B cell (primary cell): ENCODE data around the gene MTUS2. TPM values are rescaled to one million over a fixed set of nuclear protein-coding genes. Genes with fewer than 3 reads are reported as not detected.
A peak's percentile ranks its signal among the peaks of the same experiment; 100 is the strongest.

Experiments used
- ATAC-seq: fragments of 200-7000 bp; cut with Tn5 transposase; one replicate; pipeline ENCODE4 v1.10.0; 2021; ENCODE audit warnings: low read depth, mild to moderate bottlenecking, moderate number of reproducible peaks, moderate library complexity
- CTCF ChIA-PET: fragments of 350-600 bp; sonication (Branson Sonifier 250); formaldehyde crosslinking; loops from one replicate; lab custom pipeline; 2021; ENCODE audit warnings: antibody characterized with exemption, inconsistent platforms; lab: Charles Lee
- POLR2A ChIA-PET: fragments of 350-600 bp; sonication (Branson Sonifier 250); formaldehyde crosslinking; loops from one replicate; lab custom pipeline; 2021; ENCODE audit warnings: antibody characterized with exemption; lab: Charles Lee
- DNase-seq: peaks from one replicate; pipeline ENCODE4 v3.0.0; 2013
- H2AFZ ChIP-seq: 2 replicates; pipeline ENCODE4 v1.6.1; 2012; ENCODE audit warnings: mild to moderate bottlenecking, low read depth, low read length; ENCODE audit not compliant: insufficient read depth, poor library complexity, severe bottlenecking
- H3K27ac ChIP-seq, 2 donors: 1 replicate in 1 of 2; 2 replicates in 1 of 2; pipeline ENCODE4 v1.5.1; 2012 to 2013; ENCODE audit warnings: low read length in 2 of 2, mild to moderate bottlenecking in 2 of 2, moderate library complexity in 1 of 2
- H3K27me3 ChIP-seq, 4 experiments: fragments of 200-600 bp in 1 of 4; sonication (generic) in 1 of 4; replicated peaks in 1 of 4; 1 replicate in 2 of 4; 2 replicates in 2 of 4; pipeline versions ENCODE4 v1.6.1 to v1.7.0; 2013 to 2016; ENCODE audit warnings: low read length in 3 of 4, mild to moderate bottlenecking in 2 of 4, mixed read lengths in 1 of 4, moderate library complexity in 1 of 4; ENCODE audit not compliant: insufficient read depth in 4 of 4, control insufficient read depth in 3 of 4; ENCODE audit errors: control extremely low read depth in 1 of 4
- H3K36me3 ChIP-seq, 2 experiments: replicated peaks in 1 of 2; 1 replicate in 1 of 2; 2 replicates in 1 of 2; pipeline versions ENCODE4 v1.6.1 to v1.7.1; 2013; ENCODE audit warnings: low read length in 1 of 2; ENCODE audit not compliant: insufficient read depth in 2 of 2, control insufficient read depth in 1 of 2; ENCODE audit errors: control extremely low read depth in 1 of 2, extremely low read depth in 1 of 2
- H3K4me1 ChIP-seq, 2 donors: fragments of 200-600 bp in 1 of 2; sonication (generic) in 1 of 2; 1 replicate in 1 of 2; 2 replicates in 1 of 2; pipeline versions ENCODE4 v1.5.1 to v1.6.1; 2013 to 2017; ENCODE audit warnings: low read length in 2 of 2; ENCODE audit not compliant: control insufficient read depth in 2 of 2, insufficient read depth in 2 of 2
- H3K4me2 ChIP-seq: replicated peaks from 2 replicates; pipeline ENCODE3; 2012; ENCODE audit warnings: mild to moderate bottlenecking, low read depth, low read length; ENCODE audit not compliant: poor library complexity, severe bottlenecking
- H3K4me3 ChIP-seq, 5 experiments: fragments of 200-600 bp in 1 of 5; sonication (generic) in 1 of 5; 1 replicate in 3 of 5; 2 replicates in 2 of 5; pipeline versions ENCODE4 v1.5.1 to v1.7.0; 2011 to 2016; ENCODE audit warnings: low read length in 4 of 5, mild to moderate bottlenecking in 4 of 5, low read depth in 2 of 5, control low read depth in 1 of 5, moderate library complexity in 1 of 5; ENCODE audit not compliant: insufficient read depth in 1 of 5; ENCODE audit errors: control extremely low read depth in 1 of 5, extremely low read depth in 1 of 5
- H3K79me2 ChIP-seq: fragments of 200-600 bp; sonication (generic); one replicate; pipeline ENCODE4 v1.6.0; 2016; ENCODE audit warnings: low read length; ENCODE audit not compliant: control insufficient read depth, insufficient read depth
- H3K9ac ChIP-seq: fragments of 200-600 bp; sonication (generic); 2 replicates; pipeline ENCODE4 v1.6.1; 2017; ENCODE audit warnings: mild to moderate bottlenecking, low read length, moderate library complexity
- H3K9me3 ChIP-seq, 3 donors: one replicate each; pipeline versions ENCODE4 v1.6.1 to v1.7.1; 2013; ENCODE audit warnings: low read length in 2 of 3; ENCODE audit not compliant: control insufficient read depth in 2 of 3, insufficient read depth in 1 of 3; ENCODE audit errors: control extremely low read depth in 1 of 3
- H4K20me1 ChIP-seq: 2 replicates; pipeline ENCODE4 v1.6.0; 2012; ENCODE audit warnings: mild to moderate bottlenecking, low read length; ENCODE audit not compliant: insufficient read depth, control insufficient read depth, poor library complexity, severe bottlenecking
- H3K27ac Mint-ChIP-seq: one replicate; pipeline ENCODE4 v1.8.0; 2021; ENCODE audit warnings: mixed read lengths
- H3K27me3 Mint-ChIP-seq: one replicate; pipeline ENCODE4 v1.8.0; 2021; ENCODE audit warnings: mixed read lengths
- H3K4me1 Mint-ChIP-seq: one replicate; pipeline ENCODE4 v1.8.0; 2021; ENCODE audit warnings: mixed read lengths
- H3K4me3 Mint-ChIP-seq: one replicate; pipeline ENCODE4 v1.8.0; 2021; ENCODE audit warnings: mixed read lengths
- H3K9me3 Mint-ChIP-seq: one replicate; pipeline ENCODE4 v1.8.0; 2022; ENCODE audit warnings: mixed read lengths; ENCODE audit not compliant: insufficient read depth
- CTCF ChIP-seq: fragments of 200-600 bp; IDR thresholded peaks from one replicate; pipeline ENCODE4 v1.8.0; 2022; ENCODE audit warnings: antibody characterized with exemption, mild to moderate bottlenecking
- EZH2 ChIP-seq: IDR thresholded peaks from 2 replicates; pipeline ENCODE4 v1.6.1; 2012; ENCODE audit warnings: borderline replicate concordance, low read depth, mild to moderate bottlenecking, moderate library complexity, low read length; ENCODE audit not compliant: insufficient read depth, poor library complexity, severe bottlenecking
- WGBS: methylation state at CpG from one replicate; pipeline ENCODE4 v1.1.5; 2013; ENCODE audit warnings: missing lambda C conversion rate; ENCODE audit not compliant: insufficient coverage; 5-methylcytosine and 5-hydroxymethylcytosine counted together
- intact Hi-C: fragments of 100-400 bp; cut with micrococcal nuclease; formaldehyde crosslinking; loops from one replicate; pipeline ENCODE4 v1.10.0; 2022
- polyA plus RNA-seq: library from polyadenylated mRNA; depleted of rRNA; stranded (reverse); fragments of >200 nt; gene quantifications from 2 replicates; pipeline ENCODE4 v1.2.3, GENCODE V29; 2012
- total RNA-seq, 2 donors: library from RNA; stranded (reverse); fragments of 120-200 nt in 1 of 2; gene quantifications; 1 replicate in 1 of 2; 2 replicates in 1 of 2; pipeline versions ENCODE4 v1.2.3 to v1.2.4, GENCODE V29; 2013 to 2022

MTUS2 gene
- total and polyA plus RNA-seq, 2 donors (not counting 1 experiment from before 2014, with no cell fraction given) = 0.12 TPM; not detected in 1

DNA sequence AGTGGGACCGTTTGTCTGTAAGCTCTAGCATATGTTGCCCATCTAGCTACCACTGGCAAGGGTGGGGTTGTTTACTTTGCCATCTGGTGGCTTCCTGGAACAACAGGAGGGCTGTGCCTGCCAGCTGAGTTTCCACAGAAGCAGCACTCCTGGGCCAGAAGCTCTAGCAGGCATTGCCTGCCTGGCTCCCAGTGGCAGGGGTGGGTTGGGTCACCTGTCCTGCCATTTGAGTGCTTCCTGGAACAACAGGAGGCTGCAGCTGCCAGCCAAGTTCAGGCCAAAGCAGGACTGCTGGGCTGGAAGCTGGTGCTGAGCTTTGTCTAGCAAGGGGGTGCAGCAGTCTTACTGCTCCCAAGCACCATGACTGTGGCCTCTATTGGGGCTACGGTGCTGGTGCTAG lies 239.7 kb downstream of the MTUS2 start:
- Histone ChIP-seq H3K27ac (no peak overlapping the region), H3K9ac (no peak overlapping the region), H4K20me1 (no peaks in the 10 kb centered on the region), H3K27me3 (peaks cover 0 to 1% (median 0%) of the 10 kb centered on the region in 4 experiments), H3K4me2 (no peak overlapping the region), H3K4me1 (no peaks in the 10 kb centered on the region), H3K9me3 (peaks cover 7 to 11% (median 10%) of the 10 kb centered on the region in 3 donors), H2AFZ (no peak overlapping the region), H3K79me2 (no peaks in the 10 kb centered on the region), H3K36me3 (no peaks in the 10 kb centered on the region), H3K4me3 (no peak overlapping the region)
- H3K27me3 Mint-ChIP-seq = peaks cover 5% of the 10 kb centered on the region
- intact Hi-C loops = no loop called here
- TF ChIP-seq EZH2 = no peak
- no peak for TF ChIP-seq CTCF
- DNase-seq (no peak), ATAC-seq (no peak)
- WGBS = 100% methylated on average over 2 of the region's 2 CpGs
- no peaks in the 10 kb centered on the region for H3K4me1 Mint-ChIP-seq
- CTCF ChIA-PET = no interaction called here
- H3K27ac Mint-ChIP-seq = no peak overlapping the region
- POLR2A ChIA-PET = no interaction called here
- no peak overlapping the region for H3K4me3 Mint-ChIP-seq
- peaks cover 17% of the 10 kb centered on the region for H3K9me3 Mint-ChIP-seq

DNA sequence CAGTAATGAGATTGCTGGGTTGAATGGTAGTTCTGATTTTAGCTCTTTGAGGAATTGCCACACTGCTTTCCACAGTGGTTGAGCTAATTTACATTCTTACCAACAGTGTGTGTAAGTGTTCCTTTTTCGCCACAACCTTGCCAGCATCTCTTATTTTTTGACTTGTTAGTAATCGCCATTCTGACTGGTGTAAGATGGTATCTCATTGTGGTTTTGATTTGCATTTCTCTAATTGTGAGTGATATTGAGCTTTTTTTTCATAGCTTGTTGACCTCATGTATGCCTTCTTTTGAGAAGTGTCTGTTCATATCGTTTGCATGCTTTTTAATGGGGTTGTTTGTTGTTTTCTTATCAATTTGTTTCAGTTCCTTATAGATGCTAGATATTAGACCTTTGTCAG lies 245.0 kb downstream of the MTUS2 start:
- Histone ChIP-seq H2AFZ (no peak overlapping the region), H3K4me3 (no peak overlapping the region), H3K4me1 (peaks cover 16 to 17% of the 10 kb centered on the region in 2 donors), H3K27me3 (peaks cover 0 to 11% (median 6%) of the 10 kb centered on the region in 4 experiments), H3K36me3 (no peaks in the 10 kb centered on the region), H3K9ac (peak overlapping the region; percentile 24), H3K27ac (no peak overlapping the region), H3K79me2 (no peaks in the 10 kb centered on the region), H3K4me2 (no peak overlapping the region), H4K20me1 (no peaks in the 10 kb centered on the region), H3K9me3 (no peaks in the 10 kb centered on the region)
- Mint-ChIP-seq H3K9me3 (peaks cover 6% of the 10 kb centered on the region), H3K27me3 (peaks cover 16% of the 10 kb centered on the region), H3K4me3 (peak overlapping the region; percentile 24), H3K27ac (no peak overlapping the region), H3K4me1 (peaks cover 7% of the 10 kb centered on the region)
- intact Hi-C loops = no loop called here
- ChIA-PET CTCF (interaction anchor here (0.8 kb wide), 1 partner anchor 18 kb away, joined by 3 read pairs; no protein-coding TSS in a partner anchor), POLR2A (no interaction called here)
- DNase-seq = no peak
- ATAC-seq = no peak
- no CpG with 5 or more reads among the region's 3 CpGs for WGBS
- TF ChIP-seq CTCF (no peak), EZH2 (no peak)
